ENCODE data around the gene DAPK1.

- no peak for TF ChIP-seq EZH2 (IDR thresholded peaks at IDR 0.05; ENCODE audit: borderline replicate concordance, low read length)
- TF ChIP-seq, protein P1, sequence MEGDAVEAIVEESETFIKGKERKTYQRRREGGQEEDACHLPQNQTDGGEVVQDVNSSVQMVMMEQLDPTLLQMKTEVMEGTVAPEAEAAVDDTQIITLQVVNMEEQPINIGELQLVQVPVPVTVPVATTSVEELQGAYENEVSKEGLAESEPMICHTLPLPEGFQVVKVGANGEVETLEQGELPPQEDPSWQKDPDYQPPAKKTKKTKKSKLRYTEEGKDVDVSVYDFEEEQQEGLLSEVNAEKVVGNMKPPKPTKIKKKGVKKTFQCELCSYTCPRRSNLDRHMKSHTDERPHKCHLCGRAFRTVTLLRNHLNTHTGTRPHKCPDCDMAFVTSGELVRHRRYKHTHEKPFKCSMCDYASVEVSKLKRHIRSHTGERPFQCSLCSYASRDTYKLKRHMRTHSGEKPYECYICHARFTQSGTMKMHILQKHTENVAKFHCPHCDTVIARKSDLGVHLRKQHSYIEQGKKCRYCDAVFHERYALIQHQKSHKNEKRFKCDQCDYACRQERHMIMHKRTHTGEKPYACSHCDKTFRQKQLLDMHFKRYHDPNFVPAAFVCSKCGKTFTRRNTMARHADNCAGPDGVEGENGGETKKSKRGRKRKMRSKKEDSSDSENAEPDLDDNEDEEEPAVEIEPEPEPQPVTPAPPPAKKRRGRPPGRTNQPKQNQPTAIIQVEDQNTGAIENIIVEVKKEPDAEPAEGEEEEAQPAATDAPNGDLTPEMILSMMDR (IDR thresholded peaks at IDR 0.05; ENCODE audit: low read length) = no peak
Observed at GRCh38 chr9:87529671-87530070, 32.0 kb downstream of the DAPK1 start.

Data from OCI-LY1 (cell line).